GM12872 (cell line): ENCODE results near the gene OR5H15.

Experiments
- CTCF ChIP-seq: IDR thresholded peaks from 3 replicates; pipeline ENCODE4 v1.5.1; 2011; ENCODE audit warnings: low read depth, mild to moderate bottlenecking, low read length, moderate library complexity; ENCODE audit not compliant: insufficient read depth

OR5H15 gene

GRCh38 chr3:98166396-98166795 lies at the start of gene OR5H15:
Gene OR5H15 (plus strand): TSS chr3:98166696. CDS start chr3:98168700, 2,004 bp downstream.
- no peak for TF ChIP-seq CTCF

DNA sequence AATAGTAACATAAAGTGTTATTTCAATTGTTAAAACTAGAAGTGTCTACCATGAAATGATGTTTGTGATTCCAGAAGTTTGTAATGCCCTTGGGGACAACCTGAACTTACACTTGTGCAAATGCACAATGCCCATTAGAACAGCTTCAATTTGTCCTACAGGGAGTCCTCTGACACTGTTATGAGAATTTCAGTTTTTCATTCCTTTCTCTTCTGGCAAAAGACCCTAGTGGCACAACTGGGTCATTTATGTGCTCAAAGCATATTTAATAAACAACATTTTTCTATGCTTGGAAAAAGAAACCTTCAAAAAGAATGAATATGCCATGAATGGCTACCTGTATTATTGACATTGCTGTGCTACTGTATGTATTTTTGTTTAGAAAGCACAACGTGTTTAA lies 36.1 kb upstream of the OR5H15 start, which contains the start of gene OR5H1:
Gene OR5H1 (plus strand): TSS at position 301 of the 400 bp plus-strand sequence. CDS start 1,977 bp downstream, outside the sequence.
- no peak for TF ChIP-seq CTCF

- TF ChIP-seq CTCF: no peak
Measured at GRCh38 chr3:98136631-98137030, 29.9 kb upstream of the OR5H15 start.

- no peak for TF ChIP-seq CTCF
Measured at GRCh38 chr3:98140531-98140930, 26.0 kb upstream of the OR5H15 start.

GRCh38 chr3:98147179-98147578 lies 19.3 kb upstream of the OR5H15 start, which contains the start of gene OR5H14:
Gene OR5H14 (plus strand): TSS chr3:98147479. CDS start chr3:98149386, 1,907 bp downstream.
- TF ChIP-seq CTCF: no peak

DNA sequence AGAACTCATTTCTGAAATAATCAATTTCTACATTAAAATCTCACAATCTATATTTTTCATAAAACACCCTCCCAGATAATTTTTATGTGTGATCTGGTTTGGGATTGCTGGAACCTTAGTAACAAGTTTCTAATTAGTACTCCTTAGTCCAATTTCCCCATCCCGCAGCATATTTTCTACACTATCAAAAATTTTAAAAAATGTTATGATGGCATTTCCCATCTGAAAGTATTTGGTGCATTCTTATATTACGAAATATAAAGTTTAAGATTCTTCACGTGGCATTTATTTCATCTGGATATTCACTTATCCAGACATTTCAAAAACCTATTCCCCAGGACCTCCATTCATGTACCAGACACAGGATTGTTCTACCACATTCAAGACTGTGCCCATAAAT lies 17.7 kb upstream of the OR5H15 start:
- no peak for TF ChIP-seq CTCF

- TF ChIP-seq CTCF: no peak
Measured at GRCh38 chr3:98151241-98151640, 15.3 kb upstream of the OR5H15 start.
